K562 (cell line): ENCODE results near the gene SORCS1. TPM values are rescaled to one million over a fixed set of nuclear protein-coding genes. Genes with fewer than 3 reads are reported as not detected.

Experiments
- DLX4 ChIP-seq: fragments of 250-450 bp; sonication (Bioruptor Pico); IDR thresholded peaks from 2 replicates; pipeline ENCODE4 v1.6.1; 2021; ENCODE audit warnings: mild to moderate bottlenecking
- ETV5 ChIP-seq: sonication (generic); formaldehyde crosslinking; IDR thresholded peaks from 2 replicates; pipeline ENCODE4 v1.4.0; 2020; ENCODE audit warnings: low read depth, mild to moderate bottlenecking, missing genetic modification reagents
- KAT2B ChIP-seq: IDR thresholded peaks from one replicate; pipeline ENCODE4 v1.6.1; 2012; ENCODE audit warnings: low read depth, mild to moderate bottlenecking, control low read depth, inconsistent platforms, low read length, moderate library complexity
- MLLT1 ChIP-seq, 2 experiments: fragments of 450-650 bp; IDR thresholded peaks; 2 replicates each; pipeline ENCODE4 v1.6.1; 2016
- NR2C1 ChIP-seq, 2 experiments: fragments of 450-650 bp; IDR thresholded peaks; 2 replicates each; pipeline ENCODE4 v1.6.1; 2017; ENCODE audit warnings: mild to moderate bottlenecking in 2 of 2, antibody characterized with exemption in 1 of 2, inconsistent platforms in 1 of 2, missing compliant biosample characterization in 1 of 2, missing genetic modification characterization in 1 of 2
- PRDM10 ChIP-seq: fragments of 450-650 bp; IDR thresholded peaks from 2 replicates; pipeline ENCODE4 v1.6.1; 2018; ENCODE audit not compliant: partially characterized antibody
- SMARCC2 ChIP-seq: fragments of 450-650 bp; IDR thresholded peaks from 2 replicates; pipeline ENCODE4 v1.6.1; 2017; ENCODE audit warnings: antibody characterized with exemption, moderate library complexity, mild to moderate bottlenecking, low read depth
- ZBTB12 ChIP-seq: fragments of 250-450 bp; sonication (Bioruptor Pico); IDR thresholded peaks from 2 replicates; pipeline ENCODE4 v1.4.0; 2020
- ZMIZ1 ChIP-seq, 2 experiments: fragments of 150-350 bp in 1 of 2; IDR thresholded peaks; 2 replicates each; pipeline ENCODE4 v1.6.1; 2012 to 2016; ENCODE audit warnings: low read depth in 2 of 2, low read length in 2 of 2, mild to moderate bottlenecking in 1 of 2, moderate library complexity in 1 of 2
- ZNF146 ChIP-seq: IDR thresholded peaks from one replicate; pipeline ENCODE4 v1.6.1; 2018; ENCODE audit warnings: missing compliant biosample characterization; ENCODE audit not compliant: unreplicated experiment
- ZNF41 ChIP-seq: fragments of 250-450 bp; sonication (Bioruptor Pico); conservative IDR thresholded peaks from 2 replicates; pipeline ENCODE4 v1.4.0; 2020; ENCODE audit warnings: mild to moderate bottlenecking
- ZNF655 ChIP-seq: fragments of 250-450 bp; sonication (Bioruptor Pico); IDR thresholded peaks from 2 replicates; pipeline ENCODE4 v1.5.0; 2021
- ZNF75A ChIP-seq: fragments of 450-650 bp; formaldehyde crosslinking; IDR thresholded peaks from 2 replicates; pipeline ENCODE4 v1.4.0; 2020; ENCODE audit warnings: mild to moderate bottlenecking
- polyA plus RNA-seq, 8 experiments: library from polyadenylated mRNA; depleted of rRNA in 4 of 8; stranded (reverse) in 5 of 8; unstranded in 3 of 8; fragments of >200 nt; fragmentation: Nextera tagmentation in 2 of 8; fragmentation: Illumina TruSeq in 1 of 8; extraction: Ambion mirVana in 2 of 8; extraction: Trizol in 1 of 8; gene quantifications; 2 replicates each; pipeline versions ENCODE4 v1.2.1 to v1.2.3, GENCODE V29; 2011 to 2014; ENCODE audit warnings: inconsistent platforms in 1 of 8, missing spikeins in 1 of 8
- total RNA-seq, 7 experiments: library from RNA; depleted of rRNA in 6 of 7; stranded (reverse); fragments of >200 nt in 6 of 7; fragmentation: Illumina TruSeq in 2 of 7; extraction: Trizol in 2 of 7; gene quantifications; 2 replicates each; pipeline versions ENCODE4 v1.2.1 to v1.2.3, GENCODE V29; 2011 to 2021; ENCODE audit warnings: low replicate concordance in 1 of 7

Gene SORCS1
- total and polyA plus RNA-seq, 9 of the 15 experiments (the other 6 are each of a cell fraction or from before 2014, with no cell fraction given): 1.5 to 3.9 (median 2.7) TPM

DNA sequence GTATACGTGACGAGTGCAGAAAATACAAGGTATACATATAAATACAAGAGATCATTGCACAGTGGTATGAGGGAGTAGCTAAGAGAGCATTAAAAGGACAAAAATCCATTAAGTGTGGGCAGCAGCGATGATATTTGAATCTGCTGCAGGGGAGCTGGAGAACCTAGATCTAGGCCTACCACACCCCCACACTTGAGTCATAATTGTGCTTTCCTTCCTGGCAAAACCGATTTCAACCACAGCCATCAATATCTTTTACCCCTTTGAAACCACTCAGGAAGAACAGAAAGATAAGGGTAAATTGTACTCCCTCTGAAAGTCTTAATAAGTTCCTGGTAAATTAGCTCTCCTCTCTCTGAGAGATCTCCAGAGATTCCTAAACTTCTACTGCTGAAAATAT lies 345.0 kb downstream of the SORCS1 start (continued):
- TF ChIP-seq MLLT1 (IDR thresholded peaks at IDR 0.05): no peak
- TF ChIP-seq NR2C1 (IDR thresholded peaks at IDR 0.05): no peak
- TF ChIP-seq NR2C1 (tag; IDR thresholded peaks at IDR 0.05): no peak
- no peak for TF ChIP-seq KAT2B
- no peak for TF ChIP-seq ZBTB12 (CRISPR knock-in tag)
- TF ChIP-seq ZMIZ1 (IDR thresholded peaks at IDR 0.05; ENCODE audit: low read depth in 2 of 2, low read length in 2 of 2): no peak
- no peak for TF ChIP-seq ZNF146 (CRISPR knock-in tag)
- no peak for TF ChIP-seq ETV5 (CRISPR knock-in tag)
- no peak for TF ChIP-seq DLX4 (CRISPR knock-in tag)
- TF ChIP-seq PRDM10: no peak
- TF ChIP-seq ZNF75A (CRISPR knock-in tag): no peak
- no peak for TF ChIP-seq ZNF41
- TF ChIP-seq SMARCC2: no peak
- no peak for TF ChIP-seq ZNF655
